ENCODE results near the gene PPP1R15B. TPM values are rescaled to one million over a fixed set of nuclear protein-coding genes. Genes with fewer than 3 reads are reported as not detected.

The PPP1R15B gene
- total RNA-seq, 1 experiment from 2014 or later = 50.7 TPM

- Histone ChIP-seq H3K27me3 (ENCODE audit: low read length) (no peaks in the 10 kb centered on the region), H3K36me3 (ENCODE audit: low read depth, low read length) (no peaks in the 10 kb centered on the region; the same call in 1 of the 2 replicates), H3K4me1 (ENCODE audit: insufficient read depth, low read length) (peaks cover 43% of the 10 kb centered on the region), H4K20me1 (ENCODE audit: low read length) (peaks cover 5% of the 10 kb centered on the region; the same call in 1 of the 2 replicates), H3K9me2 (replicated peaks; ENCODE audit: low read length) (no peaks in the 10 kb centered on the region), H3K9me3 (ENCODE audit: low read length) (no peaks in the 10 kb centered on the region), H3K27ac (ENCODE audit: low read length) (peak overlapping the region; percentile 70), H2AFZ (ENCODE audit: low read length) (peak overlapping the region; percentile 73), H3F3A (ENCODE audit: low read length, unreplicated experiment) (no peaks in the 10 kb centered on the region), H3K4me2 (ENCODE audit: low read length) (peak overlapping the region; percentile 87), H3K9ac (ENCODE audit: low read length) (peak overlapping the region; percentile 76), H3K79me2 (ENCODE audit: low read length) (peaks cover 62% of the 10 kb centered on the region), H3K4me3 (ENCODE audit: low read length) (peak overlapping the region; percentile 72)
- TF ChIP-seq CTCF (conservative IDR thresholded peaks at IDR 0.05; ENCODE audit: low read depth, low read length) (0 out of 2 replicates have a peak, but pooled peaks have one; percentile 7), EZH2phosphoT487 (IDR thresholded peaks at IDR 0.05; ENCODE audit: borderline replicate concordance, low read length) (no peak)
- TSS peak; percentile 33 for BruUV-seq (replicated peaks)
- ChIA-PET CTCF (interaction anchor here (0.6 to 5.2 kb wide), 6 partner anchors 15 to 171 kb away, joined by 3 to 66 read pairs (median 4); no protein-coding TSS in a partner anchor), POLR2A (ENCODE audit: unreplicated experiment) (interaction anchor here (0.5 to 0.9 kb wide), 4 partner anchors 20 to 186 kb away, joined by 3 to 6 read pairs (median 3); no protein-coding TSS in a partner anchor)
- ATAC-seq (peak; percentile 63), DNase-seq (peak; percentile 90)
- intact Hi-C loops (cut with micrococcal nuclease) = loop anchor here (1.0 kb wide), 1 partner anchor 20 kb away; no protein-coding TSS in a partner anchor
These were observed 33.6 kb downstream of the PPP1R15B start for GRCh38 chr1:204377800-204378668.

- Histone ChIP-seq H3K9me2 (replicated peaks; ENCODE audit: low read length) (no peaks in the 10 kb centered on the region), H3K9me3 (ENCODE audit: low read length) (no peaks in the 10 kb centered on the region), H3K79me2 (ENCODE audit: low read length) (peaks cover 70% of the 10 kb centered on the region), H3K9ac (ENCODE audit: low read length) (peak overlapping the region; percentile 76), H3K4me1 (ENCODE audit: insufficient read depth, low read length) (peaks cover 43% of the 10 kb centered on the region), H2AFZ (ENCODE audit: low read length) (peak overlapping the region; percentile 73), H3K27ac (ENCODE audit: low read length) (peak overlapping the region; percentile 70), H4K20me1 (ENCODE audit: low read length) (peaks cover 7% of the 10 kb centered on the region; the same call in 1 of the 2 replicates), H3K4me2 (ENCODE audit: low read length) (peak overlapping the region; percentile 87), H3K4me3 (ENCODE audit: low read length) (peak overlapping the region; percentile 72), H3K27me3 (ENCODE audit: low read length) (no peaks in the 10 kb centered on the region), H3K36me3 (ENCODE audit: low read depth, low read length) (no peaks in the 10 kb centered on the region; the same call in 1 of the 2 replicates), H3F3A (ENCODE audit: low read length, unreplicated experiment) (no peaks in the 10 kb centered on the region)
- POLR2A ChIA-PET (ENCODE audit: unreplicated experiment) = interaction anchor here (0.5 to 0.6 kb wide), 2 partner anchors 40 to 62 kb away, joined by 3 read pairs; no protein-coding TSS in a partner anchor
- intact Hi-C loops (cut with micrococcal nuclease) = loop anchor here (1.0 kb wide), 1 partner anchor 21 kb away; no protein-coding TSS in a partner anchor
- TSS peak; percentile 48 for BruUV-seq (replicated peaks)
- DNase-seq (peak; percentile 95), ATAC-seq (peak; percentile 67)
- TF ChIP-seq EZH2 (IDR thresholded peaks at IDR 0.05; ENCODE audit: low read length, unreplicated experiment) (no peak), EZH2phosphoT487 (IDR thresholded peaks at IDR 0.05; ENCODE audit: borderline replicate concordance, low read length) (no peak), CTCF (conservative IDR thresholded peaks at IDR 0.05; ENCODE audit: low read depth, low read length) (no peak)
- CTCF ChIA-PET = interaction anchor here (0.6 to 5.2 kb wide), 5 partner anchors 16 to 147 kb away, joined by 3 to 66 read pairs (median 6); no protein-coding TSS in a partner anchor
These were observed 34.5 kb downstream of the PPP1R15B start for GRCh38 chr1:204376919-204377799.

Data from PC-3 (cell line).